Esophagus muscularis mucosa (tissue), 4 donors: ENCODE measurements around the gene RSRC2. TPM values are rescaled to one million over a fixed set of nuclear protein-coding genes. Genes with fewer than 3 reads are reported as not detected.

Source experiments
- DNase-seq: peaks from one replicate; pipeline ENCODE4 v3.0.0-alpha.2; 2017; ENCODE audit errors: extremely low spot score
- H3K27ac ChIP-seq, 4 donors: fragments of 200-600 bp; sonication (generic); replicated peaks in 1 of 4; 1 replicate in 3 of 4; 2 replicates in 1 of 4; pipeline ENCODE4 v1.5.1; 2016 to 2019; ENCODE audit warnings: mild to moderate bottlenecking in 1 of 4
- H3K27me3 ChIP-seq, 4 donors: fragments of 200-600 bp; sonication (generic); one replicate each; pipeline versions ENCODE4 v1.5.1 to v1.6.0; 2016 to 2019
- H3K36me3 ChIP-seq, 4 donors: fragments of 200-600 bp; sonication (generic); one replicate each; pipeline ENCODE4 v1.5.1; 2016 to 2019
- H3K4me1 ChIP-seq, 4 donors: fragments of 200-600 bp; sonication (generic); one replicate each; pipeline ENCODE4 v1.5.1; 2016 to 2019
- H3K4me3 ChIP-seq, 4 donors: fragments of 200-600 bp; sonication (generic); 1 replicate in 2 of 4; 2 replicates in 2 of 4; pipeline ENCODE4 v1.5.1; 2016 to 2019; ENCODE audit warnings: mild to moderate bottlenecking in 4 of 4, moderate library complexity in 1 of 4
- H3K9me3 ChIP-seq, 4 donors: fragments of 200-600 bp; sonication (generic); 1 replicate in 3 of 4; 2 replicates in 1 of 4; pipeline ENCODE4 v1.5.1; 2016 to 2019
- EP300 ChIP-seq: sonication (generic); formaldehyde crosslinking; IDR thresholded peaks from one replicate; pipeline ENCODE4 v1.6.1; 2017; ENCODE audit warnings: antibody characterized with exemption
- POLR2A ChIP-seq: fragments of 450-650 bp; IDR thresholded peaks from one replicate; pipeline ENCODE4 v1.6.1; 2017; ENCODE audit warnings: antibody characterized with exemption, moderate library complexity, mild to moderate bottlenecking, low read depth
- POLR2AphosphoS5 ChIP-seq, 2 donors: sonication (generic); formaldehyde crosslinking; IDR thresholded peaks; one replicate each; pipeline ENCODE4 v1.6.1; 2017; ENCODE audit warnings: antibody characterized with exemption in 2 of 2
- WGBS: methylation state at CpG from one replicate; pipeline ENCODE4 v1.1.5; 2018; 5-methylcytosine and 5-hydroxymethylcytosine counted together
- intact Hi-C: fragments of 100-400 bp; cut with DNase I; formaldehyde crosslinking; loops from one replicate; pipeline ENCODE4 v1.15.1; 2023
- total RNA-seq, 4 donors: library from RNA; depleted of rRNA; stranded (reverse); fragments of >200 nt; gene quantifications; one replicate each; pipeline versions ENCODE4 v1.1.0 to v1.2.1, GENCODE V29; 2016
- TF ChIP-seq, protein P1 (sequence below), 3 experiments: fragments of 200-600 bp in 2 of 3; fragments of 450-650 bp in 1 of 3; sonication (generic) in 2 of 3; IDR thresholded peaks; one replicate each; pipeline ENCODE4 v1.5.1; 2017 to 2019; ENCODE audit warnings: antibody characterized with exemption in 3 of 3, mild to moderate bottlenecking in 2 of 3, moderate library complexity in 1 of 3

Gene RSRC2
- total RNA-seq, 4 donors from 2014 or later: 46.5 to 68.9 (median 48.6) TPM

DNA sequence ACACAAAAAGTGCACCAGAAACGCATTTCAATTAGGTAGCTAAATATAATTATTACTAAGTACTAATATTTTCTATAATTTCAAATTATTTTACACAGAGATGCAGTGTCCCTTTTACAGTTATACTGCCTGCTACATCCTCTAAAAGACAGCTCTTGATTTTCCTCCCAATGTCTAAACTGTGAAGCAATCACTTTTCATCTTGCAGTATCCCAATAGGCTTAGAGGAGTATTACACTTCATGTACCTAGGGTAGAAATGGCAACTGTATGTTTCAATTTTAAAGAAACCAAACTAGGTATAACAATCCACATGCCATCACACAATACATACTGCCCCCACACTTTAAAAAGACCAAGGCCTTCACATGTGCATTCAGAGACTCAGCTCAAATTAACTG is 7.3 kb downstream of the RSRC2 start:
- Histone ChIP-seq H3K9me3 (no peaks in the 10 kb centered on the region), H3K27me3 (no peaks in the 10 kb centered on the region), H3K36me3 (peaks cover 77 to 81% (median 79%) of the 10 kb centered on the region in 4 donors), H3K4me1 (peaks cover 25 to 43% (median 35%) of the 10 kb centered on the region in 4 donors), H3K27ac (no peak overlapping the region), H3K4me3 (no peak overlapping the region)
- WGBS: 83% methylated on average over 1 of the region's 1 CpG
- no peak for DNase-seq
- TF ChIP-seq POLR2A (no peak), POLR2AphosphoS5 (IDR thresholded peaks at IDR 0.05) (no peak), EP300 (no peak)
- TF ChIP-seq, protein P1, sequence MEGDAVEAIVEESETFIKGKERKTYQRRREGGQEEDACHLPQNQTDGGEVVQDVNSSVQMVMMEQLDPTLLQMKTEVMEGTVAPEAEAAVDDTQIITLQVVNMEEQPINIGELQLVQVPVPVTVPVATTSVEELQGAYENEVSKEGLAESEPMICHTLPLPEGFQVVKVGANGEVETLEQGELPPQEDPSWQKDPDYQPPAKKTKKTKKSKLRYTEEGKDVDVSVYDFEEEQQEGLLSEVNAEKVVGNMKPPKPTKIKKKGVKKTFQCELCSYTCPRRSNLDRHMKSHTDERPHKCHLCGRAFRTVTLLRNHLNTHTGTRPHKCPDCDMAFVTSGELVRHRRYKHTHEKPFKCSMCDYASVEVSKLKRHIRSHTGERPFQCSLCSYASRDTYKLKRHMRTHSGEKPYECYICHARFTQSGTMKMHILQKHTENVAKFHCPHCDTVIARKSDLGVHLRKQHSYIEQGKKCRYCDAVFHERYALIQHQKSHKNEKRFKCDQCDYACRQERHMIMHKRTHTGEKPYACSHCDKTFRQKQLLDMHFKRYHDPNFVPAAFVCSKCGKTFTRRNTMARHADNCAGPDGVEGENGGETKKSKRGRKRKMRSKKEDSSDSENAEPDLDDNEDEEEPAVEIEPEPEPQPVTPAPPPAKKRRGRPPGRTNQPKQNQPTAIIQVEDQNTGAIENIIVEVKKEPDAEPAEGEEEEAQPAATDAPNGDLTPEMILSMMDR (IDR thresholded peaks at IDR 0.05): no peak
- intact Hi-C loops: no loop called here

DNA sequence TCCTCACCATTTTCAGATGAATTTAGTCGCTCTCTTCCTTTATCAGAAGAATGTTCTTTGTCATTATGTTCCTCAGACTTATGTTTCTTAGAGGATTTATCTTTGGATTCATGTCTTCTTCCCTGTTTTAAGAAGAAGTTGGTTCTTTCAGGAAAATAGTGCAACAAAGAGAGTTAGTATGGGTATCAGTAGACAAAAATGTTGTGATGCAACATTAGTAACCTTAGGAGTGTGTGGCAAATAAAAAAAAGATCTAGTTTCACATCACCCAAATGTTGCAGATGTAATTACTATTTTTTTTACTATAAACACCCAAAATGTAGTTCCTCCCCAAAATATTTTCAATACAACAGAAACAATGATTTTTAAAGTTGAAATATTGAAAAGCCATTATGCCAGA is 7.8 kb downstream of the RSRC2 start:
- H3K27ac ChIP-seq: no peak overlapping the region
- intact Hi-C loops: no loop called here
- no peaks in the 10 kb centered on the region for H3K9me3 ChIP-seq
- WGBS: 94% methylated on average over 1 of the region's 1 CpG
- peaks cover 82 to 86% (median 83%) of the 10 kb centered on the region in 4 donors for H3K36me3 ChIP-seq
- TF ChIP-seq, protein P1 (IDR thresholded peaks at IDR 0.05): no peak
- no peak for TF ChIP-seq POLR2A
- no peak for TF ChIP-seq POLR2AphosphoS5 (IDR thresholded peaks at IDR 0.05)
- no peak for TF ChIP-seq EP300
- peaks cover 20 to 37% (median 30%) of the 10 kb centered on the region in 4 donors for H3K4me1 ChIP-seq
- no peak overlapping the region for H3K4me3 ChIP-seq
- no peaks in the 10 kb centered on the region for H3K27me3 ChIP-seq
- no peak for DNase-seq

DNA sequence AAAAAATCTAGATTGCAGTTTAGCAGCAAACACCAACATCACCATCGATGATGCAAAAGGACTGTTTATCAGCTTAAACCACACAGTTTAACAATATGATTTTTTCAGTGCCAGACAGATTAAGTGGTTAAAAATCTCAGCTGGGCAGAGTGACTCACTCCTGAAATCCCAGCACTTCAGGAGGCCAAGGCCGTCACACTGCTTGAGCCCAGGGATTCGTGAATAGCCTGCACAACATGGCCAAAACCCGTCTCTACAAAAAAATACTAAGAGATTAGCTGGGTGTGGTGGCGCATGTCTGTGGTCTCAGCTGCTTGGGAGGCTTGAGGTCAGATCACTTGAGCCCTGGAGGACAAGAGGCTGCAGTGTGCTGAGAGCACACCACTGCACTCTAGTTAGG is 8.9 kb downstream of the RSRC2 start:
- intact Hi-C loops: no loop called here
- TF ChIP-seq, protein P1 (IDR thresholded peaks at IDR 0.05): no peak
- TF ChIP-seq POLR2AphosphoS5 (IDR thresholded peaks at IDR 0.05): no peak
- TF ChIP-seq POLR2A: no peak
- no peak for TF ChIP-seq EP300
- H3K4me3 ChIP-seq: no peak overlapping the region
- 76% methylated on average over 5 of the region's 5 CpGs for WGBS
- H3K27me3 ChIP-seq: no peaks in the 10 kb centered on the region
- H3K27ac ChIP-seq: no peak overlapping the region
- no peaks in the 10 kb centered on the region for H3K9me3 ChIP-seq
- peaks cover 90 to 96% (median 93%) of the 10 kb centered on the region in 4 donors for H3K36me3 ChIP-seq
- H3K4me1 ChIP-seq: peaks cover 13 to 27% (median 21%) of the 10 kb centered on the region in 4 donors
- DNase-seq: no peak

DNA sequence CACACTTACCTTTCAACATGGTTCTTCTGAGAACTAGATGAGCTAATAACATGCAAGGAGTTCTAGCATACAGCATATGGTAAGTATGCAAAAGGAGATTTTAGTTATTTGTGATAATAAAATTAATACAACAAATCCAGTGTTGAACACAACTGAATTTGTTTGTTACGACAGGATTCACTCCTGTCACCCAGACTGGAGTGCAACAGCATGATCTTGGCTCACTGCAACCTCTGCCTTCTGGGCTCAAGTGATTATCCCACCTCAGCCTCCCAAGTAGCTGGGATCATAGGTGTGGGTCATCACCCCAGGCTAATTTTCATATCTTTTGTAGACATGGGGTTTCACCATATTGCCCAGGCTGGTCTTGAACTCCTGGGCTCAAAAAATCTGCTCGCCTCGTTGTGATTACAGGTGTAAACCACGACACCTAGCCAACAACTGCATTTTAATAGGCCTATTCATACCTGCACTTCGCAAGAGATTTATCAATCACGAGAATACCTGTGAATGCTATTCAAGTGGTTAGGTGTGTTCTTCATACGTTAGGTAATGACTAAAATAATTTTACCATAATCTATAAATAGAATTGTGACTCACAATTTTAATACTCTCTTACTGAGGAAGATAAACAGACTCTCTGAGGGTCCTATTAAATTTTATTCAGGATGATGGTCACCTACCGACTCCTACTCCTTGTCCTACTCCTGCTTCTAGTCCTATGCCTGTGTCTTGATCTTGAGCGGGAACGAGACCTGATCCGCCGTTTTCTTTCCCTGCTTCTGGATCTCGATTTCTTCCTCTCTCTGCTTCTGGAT is 10.0 kb downstream of the RSRC2 start:
- H3K4me3 ChIP-seq: no peak overlapping the region
- H3K27ac ChIP-seq: no peak overlapping the region
- no peak for DNase-seq
- H3K9me3 ChIP-seq: no peaks in the 10 kb centered on the region
- peaks cover 98 to 100% (median 99%) of the 10 kb centered on the region in 4 donors for H3K36me3 ChIP-seq
- no peaks in the 10 kb centered on the region for H3K27me3 ChIP-seq
- H3K4me1 ChIP-seq: peaks cover 2 to 16% (median 9%) of the 10 kb centered on the region in 4 donors
- TF ChIP-seq POLR2A (no peak), POLR2AphosphoS5 (IDR thresholded peaks at IDR 0.05) (no peak), EP300 (no peak)
- TF ChIP-seq, protein P1 (IDR thresholded peaks at IDR 0.05): no peak
- WGBS: 89% methylated on average over 13 of the region's 13 CpGs
- intact Hi-C loops: no loop called here
